Peyer's patch (tissue), 4 donors: ENCODE data around the gene LGALSL.

Source experiments
- POLR2A ChIP-seq, 2 donors: fragments of 450-650 bp; IDR thresholded peaks; one replicate each; pipeline ENCODE4 v1.5.1; 2017; ENCODE audit warnings: antibody characterized with exemption in 2 of 2, mild to moderate bottlenecking in 2 of 2, moderate library complexity in 2 of 2
- TF ChIP-seq, protein P1 (sequence below), 6 experiments: fragments of 450-650 bp in 4 of 6; fragments of 200-600 bp in 2 of 6; sonication (generic) in 1 of 6; IDR thresholded peaks; one replicate each; pipeline ENCODE4 v1.5.1; 2017 to 2019; ENCODE audit warnings: antibody characterized with exemption in 6 of 6, mild to moderate bottlenecking in 3 of 6, moderate library complexity in 1 of 6

DNA sequence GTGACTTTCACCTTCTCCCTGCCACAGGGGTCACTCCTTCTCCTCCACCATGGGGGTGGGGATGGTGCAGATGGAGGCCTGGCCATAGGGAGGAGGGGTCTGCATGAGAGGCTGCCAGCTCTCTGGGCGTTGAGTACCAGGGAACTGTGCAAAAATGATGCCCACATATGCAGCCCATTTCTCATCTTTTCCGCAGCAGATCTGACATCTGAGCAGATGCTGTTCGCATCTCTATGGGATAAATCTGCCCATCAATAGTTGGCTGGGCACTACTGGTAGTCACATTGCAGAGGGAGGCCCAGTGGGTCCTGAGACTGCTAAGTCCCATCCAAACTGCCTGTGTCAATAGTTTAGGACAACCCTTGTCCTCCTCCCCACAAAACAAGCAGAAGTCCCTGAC lies 45.9 kb upstream of the LGALSL start:
- TF ChIP-seq POLR2A (IDR thresholded peaks at IDR 0.05), result no peak
- TF ChIP-seq, protein P1, sequence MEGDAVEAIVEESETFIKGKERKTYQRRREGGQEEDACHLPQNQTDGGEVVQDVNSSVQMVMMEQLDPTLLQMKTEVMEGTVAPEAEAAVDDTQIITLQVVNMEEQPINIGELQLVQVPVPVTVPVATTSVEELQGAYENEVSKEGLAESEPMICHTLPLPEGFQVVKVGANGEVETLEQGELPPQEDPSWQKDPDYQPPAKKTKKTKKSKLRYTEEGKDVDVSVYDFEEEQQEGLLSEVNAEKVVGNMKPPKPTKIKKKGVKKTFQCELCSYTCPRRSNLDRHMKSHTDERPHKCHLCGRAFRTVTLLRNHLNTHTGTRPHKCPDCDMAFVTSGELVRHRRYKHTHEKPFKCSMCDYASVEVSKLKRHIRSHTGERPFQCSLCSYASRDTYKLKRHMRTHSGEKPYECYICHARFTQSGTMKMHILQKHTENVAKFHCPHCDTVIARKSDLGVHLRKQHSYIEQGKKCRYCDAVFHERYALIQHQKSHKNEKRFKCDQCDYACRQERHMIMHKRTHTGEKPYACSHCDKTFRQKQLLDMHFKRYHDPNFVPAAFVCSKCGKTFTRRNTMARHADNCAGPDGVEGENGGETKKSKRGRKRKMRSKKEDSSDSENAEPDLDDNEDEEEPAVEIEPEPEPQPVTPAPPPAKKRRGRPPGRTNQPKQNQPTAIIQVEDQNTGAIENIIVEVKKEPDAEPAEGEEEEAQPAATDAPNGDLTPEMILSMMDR (IDR thresholded peaks at IDR 0.05), result no peak
